NCI-H1417 (cell line): Measurements from ENCODE around the gene FGGY.

Experiments used
- DNase-seq, 3 experiments: peaks; one replicate each; lab custom pipeline; 2025; lab: John Stamatoyannopoulos, UW

FGGY gene

DNA sequence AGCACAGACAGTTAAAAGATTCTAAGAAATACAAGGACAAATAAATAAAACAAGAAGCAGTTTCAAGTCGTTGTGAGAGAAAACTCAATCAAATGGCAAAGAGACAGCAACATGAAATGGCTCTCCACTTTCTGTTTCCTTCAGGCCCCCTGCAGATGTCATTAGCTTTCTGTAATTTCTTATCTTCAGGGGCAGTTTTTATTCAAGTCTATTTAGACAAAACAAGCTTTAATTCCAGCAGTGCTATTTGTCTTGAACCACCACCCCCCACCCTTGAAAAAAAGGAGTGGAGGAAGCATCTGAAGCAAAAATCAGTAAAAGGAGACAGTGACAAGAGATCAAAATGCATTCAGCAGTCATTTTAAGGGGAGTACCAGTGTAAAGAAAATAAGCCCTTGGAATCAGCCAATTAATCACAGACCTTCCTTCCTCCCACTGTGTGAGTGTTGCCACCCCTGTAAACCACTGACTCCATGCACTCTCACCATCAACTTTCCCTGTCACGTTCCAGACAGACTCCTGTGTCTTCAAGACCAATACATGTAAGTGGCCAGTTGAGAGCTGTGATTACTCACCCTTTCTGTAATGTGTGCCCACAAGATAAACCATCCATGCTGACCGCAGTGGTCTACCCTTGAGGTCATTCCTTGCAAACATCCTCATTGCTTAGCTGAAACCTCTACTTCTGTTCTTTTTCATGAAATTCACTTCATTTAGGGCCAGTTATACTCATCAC, 381.8 kb downstream of the FGGY start:
- peak in 2 of 3 experiments; percentile 33 to 58 for DNase-seq

DNA sequence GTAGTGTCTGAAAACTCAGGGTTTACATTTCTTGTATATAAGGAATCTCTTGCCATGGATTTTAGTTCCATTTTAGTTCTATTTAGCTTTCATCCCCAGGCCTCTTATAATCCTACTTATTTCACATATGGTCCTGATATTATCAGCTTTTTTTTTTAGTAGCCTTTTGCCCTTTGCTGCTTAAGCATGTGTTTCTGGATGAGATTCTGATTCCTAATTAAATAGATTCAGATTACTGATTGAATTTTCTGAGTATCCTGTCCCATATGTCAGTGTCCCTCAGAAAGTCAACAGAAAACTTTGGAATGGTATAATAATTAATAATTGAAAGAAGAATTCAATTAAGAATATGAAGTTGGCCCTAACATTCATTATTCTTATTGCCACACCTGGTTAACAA, 383.1 kb downstream of the FGGY start:
- no peak for DNase-seq

DNA sequence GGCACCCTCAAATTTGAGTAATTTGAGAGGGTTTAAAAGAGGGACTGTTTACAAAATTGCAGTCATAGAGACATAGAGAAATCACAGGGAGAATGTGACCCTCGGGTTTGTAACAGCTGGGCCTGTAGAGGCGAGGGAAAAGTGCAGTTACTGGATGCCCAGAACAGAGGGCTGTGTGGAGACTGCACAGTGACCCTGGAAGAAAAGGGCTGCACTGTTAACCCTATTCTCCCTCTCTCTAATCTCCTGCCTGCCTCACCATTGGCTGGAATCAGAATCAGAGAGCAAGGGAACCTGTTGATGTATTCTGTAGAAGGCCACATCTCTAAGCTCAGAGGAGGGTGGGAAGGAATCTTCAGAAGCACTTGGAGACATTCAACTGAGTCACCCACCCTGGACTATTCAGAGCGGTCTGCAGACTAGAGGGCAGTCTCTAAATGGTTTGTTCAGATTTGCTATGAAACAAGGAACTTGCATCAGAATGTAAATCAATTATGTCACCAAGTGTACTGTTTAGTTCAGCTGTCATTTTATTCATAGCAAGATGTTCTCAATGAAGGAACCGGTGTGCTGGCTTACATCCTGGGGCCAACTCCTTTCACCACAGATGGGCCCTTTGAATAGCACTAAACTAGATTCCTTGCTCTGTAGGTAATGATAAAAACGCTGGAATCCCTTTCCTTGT, 385.6 kb downstream of the FGGY start:
- no peak for DNase-seq

DNA sequence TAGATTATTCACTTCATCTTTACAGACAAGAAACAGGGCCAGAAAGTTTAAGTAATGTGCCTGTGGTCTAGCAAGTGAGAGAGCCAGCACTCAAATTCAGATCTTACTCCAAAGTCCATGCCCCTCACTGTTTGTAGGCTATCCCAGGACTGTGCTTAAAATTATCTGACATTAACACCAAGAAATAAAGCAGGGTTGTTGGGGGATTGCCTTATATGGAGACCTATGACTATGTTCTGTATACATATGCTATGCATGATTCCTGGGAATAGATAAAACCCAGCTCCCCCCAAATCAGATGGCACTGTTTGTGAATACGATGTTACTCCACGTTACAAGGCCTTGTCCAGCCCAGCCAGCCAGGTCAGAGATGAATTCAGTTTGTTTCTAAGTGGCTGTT, 386.3 kb downstream of the FGGY start:
- DNase-seq: no peak

DNA sequence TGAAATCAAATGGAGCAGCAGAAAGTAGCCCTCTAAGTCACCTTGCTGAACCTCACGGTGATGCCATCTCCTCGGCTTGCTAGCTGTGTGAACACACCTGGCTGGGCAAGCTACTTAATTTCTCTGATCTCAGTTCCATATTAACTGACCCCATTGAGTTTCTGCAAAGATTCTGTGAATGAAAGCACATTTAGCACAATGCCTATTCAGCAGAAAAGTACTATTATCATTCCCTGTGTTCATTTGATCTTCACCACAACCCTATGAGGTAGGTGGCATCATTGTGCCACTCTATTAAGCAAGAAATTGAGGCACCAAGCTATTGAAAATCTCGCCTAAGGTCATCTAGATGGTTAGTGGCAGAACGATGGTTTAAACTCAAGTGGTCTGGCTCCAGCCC, 387.8 kb downstream of the FGGY start:
- DNase-seq: no peak

DNA sequence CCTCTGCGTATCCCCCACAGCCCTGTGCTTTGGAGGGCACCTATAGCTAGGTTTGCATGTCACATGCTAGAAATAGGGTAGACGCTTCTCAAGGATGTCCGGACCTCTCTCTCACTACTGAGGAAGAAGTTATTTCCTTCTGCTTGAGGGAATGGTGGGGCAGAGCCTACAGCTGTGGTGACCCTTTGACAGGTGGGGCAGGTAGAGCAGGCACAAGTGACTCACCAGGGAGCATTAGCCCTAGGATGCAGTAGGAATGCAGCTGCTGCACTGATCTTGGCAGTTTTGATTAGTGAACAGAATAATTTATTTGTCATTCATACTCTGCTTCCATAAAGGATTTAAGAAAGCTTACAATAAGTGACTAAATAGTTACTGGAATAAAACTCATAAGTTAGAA, 388.2 kb downstream of the FGGY start:
- no peak for DNase-seq

DNA sequence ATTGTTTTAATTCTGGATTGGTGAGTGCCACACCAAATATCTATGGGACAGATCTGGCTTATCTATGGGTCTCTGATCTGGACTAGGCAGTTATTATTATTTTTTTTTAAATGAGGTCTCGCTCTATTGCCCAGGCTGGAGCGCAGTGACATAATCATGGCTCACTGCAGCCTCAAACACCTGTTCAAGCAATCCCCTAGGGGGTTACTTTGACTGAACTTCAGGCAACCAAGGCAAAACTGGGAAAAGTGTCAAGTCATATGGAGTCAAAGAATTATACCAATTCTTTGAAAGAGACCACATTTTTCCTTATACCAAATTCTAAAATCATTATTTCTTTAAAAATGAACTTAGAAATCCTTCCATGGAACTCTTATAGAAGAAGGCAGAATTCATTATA, 388.8 kb downstream of the FGGY start:
- peak in 1 of 3 experiments; percentile 48 for DNase-seq

DNA sequence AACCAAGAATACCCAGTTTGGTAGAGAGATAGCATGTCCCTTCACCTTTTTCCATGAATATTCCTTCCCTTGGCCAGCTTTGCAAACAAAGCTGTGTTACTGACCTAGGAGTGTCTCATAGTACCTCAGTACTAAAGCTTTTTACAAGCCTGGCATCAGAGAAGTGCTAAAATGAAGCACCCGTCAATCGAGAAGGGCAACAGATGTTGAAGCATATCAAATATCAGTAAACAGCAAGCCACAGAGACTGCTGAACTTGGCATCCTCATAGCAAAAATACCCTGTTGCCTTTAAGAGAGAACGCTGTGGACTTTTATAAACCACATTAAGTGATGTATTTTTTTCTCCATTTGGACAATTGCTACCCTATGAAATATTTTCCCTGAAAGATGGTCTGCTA, 389.3 kb downstream of the FGGY start:
- peak; percentile 18 to 71 (median 58) for DNase-seq

DNA sequence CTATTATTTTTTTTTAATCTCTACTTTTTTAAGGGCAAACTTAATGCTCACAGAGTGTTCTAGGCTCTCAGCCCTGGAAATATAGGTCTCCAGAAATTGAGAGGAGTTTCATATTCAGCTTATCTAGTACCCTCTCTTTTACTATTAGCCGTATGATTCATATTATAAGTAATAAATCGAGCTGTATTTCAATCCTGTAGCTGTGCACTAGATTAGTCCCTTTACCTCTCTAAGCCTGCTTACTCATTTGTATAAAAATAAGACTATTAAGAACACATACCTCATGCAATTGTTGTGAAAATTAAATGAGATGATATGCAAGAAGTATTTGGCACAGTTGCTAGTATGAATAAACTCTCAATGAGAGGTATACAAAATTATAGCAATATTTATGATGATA, 389.7 kb downstream of the FGGY start:
- no peak for DNase-seq

DNA sequence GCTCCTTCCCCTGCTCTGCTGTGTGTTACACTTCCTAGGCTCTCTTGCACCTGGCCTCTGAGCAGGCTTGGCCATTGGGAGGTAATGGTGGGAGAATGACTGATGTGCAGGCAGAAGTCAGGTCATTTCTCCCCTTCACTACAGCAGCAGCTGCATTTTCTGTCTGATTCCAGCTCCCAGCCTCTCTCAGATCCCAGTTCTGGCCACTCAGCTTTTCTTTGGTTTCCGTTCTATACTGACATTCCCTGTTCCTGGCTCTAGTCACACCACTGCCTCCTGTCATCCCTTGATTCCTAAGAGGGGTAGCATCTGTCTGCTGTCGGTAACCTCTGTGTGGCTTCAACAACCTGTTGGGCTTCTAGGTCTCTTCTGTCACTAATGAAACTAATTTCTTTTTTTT, 390.2 kb downstream of the FGGY start:
- no peak for DNase-seq

DNA sequence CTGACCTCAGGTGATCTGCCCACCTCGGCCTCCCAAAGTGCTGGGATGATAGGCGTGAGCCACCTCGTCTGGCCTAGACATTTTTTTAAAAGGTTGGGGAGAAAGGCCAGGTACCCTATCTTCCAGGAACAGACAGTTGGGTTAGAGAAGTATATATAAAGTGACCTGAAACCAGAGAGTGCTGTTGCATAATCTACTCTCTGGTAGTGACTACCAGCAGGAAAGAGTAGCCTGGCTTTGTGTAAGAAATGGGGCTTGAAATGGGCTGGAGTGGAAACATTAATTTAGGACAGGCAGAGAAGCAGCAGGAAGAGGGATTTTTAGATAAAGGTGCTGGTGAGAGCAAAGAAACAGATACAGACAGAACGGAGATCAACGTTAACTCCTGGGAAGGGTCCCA, 392.1 kb downstream of the FGGY start:
- DNase-seq: no peak

DNA sequence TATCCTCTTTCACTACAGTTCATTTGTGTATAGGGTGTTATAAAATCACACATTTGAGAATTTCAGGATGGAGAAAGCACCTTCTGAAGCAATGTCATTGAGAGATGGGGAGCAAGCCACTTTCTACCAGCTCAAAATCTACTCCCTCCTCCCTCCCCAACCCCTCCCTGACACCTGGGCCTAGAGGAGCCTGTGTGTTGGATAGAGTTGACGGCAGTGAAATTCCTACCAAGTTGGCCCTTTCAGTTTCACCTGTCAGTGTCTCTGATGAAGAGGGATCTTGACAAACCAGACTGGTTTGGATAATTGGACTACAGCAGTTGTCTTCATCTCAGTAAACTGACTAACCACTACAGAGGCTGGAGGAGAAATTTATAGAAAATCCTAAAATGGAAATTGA, 392.8 kb downstream of the FGGY start:
- peak in 1 of 3 experiments; percentile 23 for DNase-seq

DNA sequence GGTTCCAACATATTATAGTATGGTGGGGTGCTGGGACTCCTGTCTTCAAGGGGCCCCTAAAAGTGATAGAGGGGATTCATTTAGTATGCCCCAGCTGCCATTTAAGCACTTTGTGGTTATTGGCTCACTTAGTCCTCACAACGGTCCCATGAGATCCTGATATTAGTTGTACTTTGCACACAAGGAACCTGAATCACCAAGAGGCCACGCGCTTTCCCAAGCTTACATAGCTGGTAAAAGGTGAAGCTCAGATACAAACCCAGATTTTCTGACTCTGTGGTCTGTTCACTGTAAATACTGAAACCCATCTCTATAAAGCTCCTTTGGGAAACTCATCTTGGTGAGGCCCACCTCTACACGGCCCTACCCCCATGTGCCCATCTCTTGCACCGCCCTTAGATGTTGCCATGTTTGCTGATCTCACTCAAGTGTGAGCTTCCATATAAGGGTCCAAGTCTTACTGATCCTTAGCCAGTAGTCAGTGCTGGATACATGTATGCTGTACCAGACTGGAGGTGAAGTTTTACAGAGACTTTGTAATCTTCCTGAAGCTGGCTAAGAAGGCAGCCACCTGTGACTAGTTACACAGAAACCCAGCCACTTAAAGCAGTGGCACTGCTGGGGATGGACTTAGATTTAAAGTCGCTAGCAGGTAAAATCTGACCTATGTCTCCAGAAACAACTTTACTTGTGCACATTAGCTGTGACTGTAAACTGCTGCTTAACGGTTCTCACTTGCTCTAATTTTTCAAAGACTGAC, 393.5 kb downstream of the FGGY start:
- DNase-seq: peak in 1 of 3 experiments; percentile 11

DNA sequence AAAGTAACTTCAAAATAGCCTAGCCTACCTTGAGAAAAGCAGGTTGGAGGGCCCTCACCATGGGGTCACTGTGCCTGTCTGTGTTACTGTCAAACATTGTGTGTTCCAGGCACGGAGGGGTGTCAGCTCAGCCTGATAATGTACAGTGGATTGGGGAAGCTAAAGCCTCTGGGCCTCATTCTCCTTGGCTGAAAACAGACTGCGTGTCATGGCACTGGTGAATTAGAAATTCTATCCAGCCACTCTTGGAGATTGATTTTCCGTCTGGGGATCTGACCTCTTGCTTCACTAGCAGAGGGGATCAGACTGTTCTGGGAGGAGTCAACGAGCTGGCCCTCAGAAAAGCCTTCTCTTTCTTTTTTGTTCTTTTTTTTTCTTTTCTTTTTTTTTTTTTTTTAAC, 394.4 kb downstream of the FGGY start:
- DNase-seq: peak in 1 of 3 experiments; percentile 8

DNA sequence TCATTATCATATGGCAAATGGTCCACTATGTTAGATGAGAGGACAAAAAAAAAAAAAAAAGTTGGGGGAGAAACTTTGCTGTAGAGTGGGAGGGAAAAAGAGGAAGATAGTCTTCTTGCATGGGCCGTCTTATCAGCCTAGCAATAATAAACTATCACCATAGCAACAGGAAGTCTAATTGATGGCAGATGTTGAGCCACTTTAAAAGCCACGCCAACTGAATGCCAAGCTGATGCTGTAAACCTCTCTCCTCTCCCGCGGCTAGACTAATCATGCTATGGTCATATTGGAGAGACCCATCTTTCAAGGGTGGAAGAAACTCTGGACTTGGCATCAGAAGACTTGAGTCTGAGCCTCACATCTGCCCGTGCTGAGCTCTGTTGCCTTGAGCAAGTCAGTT, 395.7 kb downstream of the FGGY start:
- DNase-seq: peak; percentile 9 to 67 (median 26)

DNA sequence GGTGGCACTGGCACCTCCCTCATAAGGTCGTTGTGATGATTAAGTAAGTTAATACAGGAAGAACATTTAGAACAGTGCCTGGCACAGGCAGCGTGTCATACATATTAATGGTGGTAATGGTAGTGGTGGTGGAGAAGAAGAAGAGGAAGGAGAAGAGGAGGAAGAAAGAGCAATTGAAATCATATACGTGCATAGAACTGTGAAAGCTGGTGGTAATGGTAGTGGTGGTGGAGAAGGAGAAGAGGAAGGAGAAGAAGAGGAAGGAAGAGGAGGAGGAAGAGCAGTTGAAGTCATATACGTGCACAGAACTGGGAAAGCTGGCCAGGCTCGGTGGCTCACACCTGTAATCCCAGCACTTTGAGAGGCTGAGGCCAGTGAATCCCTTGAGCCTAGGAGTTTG, 396.5 kb downstream of the FGGY start:
- no peak for DNase-seq

DNA sequence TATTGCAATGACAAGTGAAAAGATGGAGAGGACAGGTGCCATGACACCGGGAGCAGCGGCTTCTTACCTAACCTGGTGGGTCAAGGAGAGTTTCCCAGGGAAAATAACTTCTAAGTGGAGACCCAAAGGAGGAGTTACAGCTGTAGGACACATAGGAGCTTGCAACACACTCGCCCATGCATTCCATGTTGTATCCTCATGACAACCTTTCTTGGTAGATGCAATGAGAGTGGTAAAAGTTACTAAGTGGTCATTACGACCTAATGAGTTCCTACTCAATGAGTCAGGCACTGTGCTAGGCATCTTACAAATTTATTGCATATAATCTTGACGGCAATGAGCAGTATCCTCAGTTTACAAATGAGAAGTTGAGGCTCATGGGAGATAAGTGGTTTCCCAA, 398.4 kb downstream of the FGGY start:
- DNase-seq: no peak

DNA sequence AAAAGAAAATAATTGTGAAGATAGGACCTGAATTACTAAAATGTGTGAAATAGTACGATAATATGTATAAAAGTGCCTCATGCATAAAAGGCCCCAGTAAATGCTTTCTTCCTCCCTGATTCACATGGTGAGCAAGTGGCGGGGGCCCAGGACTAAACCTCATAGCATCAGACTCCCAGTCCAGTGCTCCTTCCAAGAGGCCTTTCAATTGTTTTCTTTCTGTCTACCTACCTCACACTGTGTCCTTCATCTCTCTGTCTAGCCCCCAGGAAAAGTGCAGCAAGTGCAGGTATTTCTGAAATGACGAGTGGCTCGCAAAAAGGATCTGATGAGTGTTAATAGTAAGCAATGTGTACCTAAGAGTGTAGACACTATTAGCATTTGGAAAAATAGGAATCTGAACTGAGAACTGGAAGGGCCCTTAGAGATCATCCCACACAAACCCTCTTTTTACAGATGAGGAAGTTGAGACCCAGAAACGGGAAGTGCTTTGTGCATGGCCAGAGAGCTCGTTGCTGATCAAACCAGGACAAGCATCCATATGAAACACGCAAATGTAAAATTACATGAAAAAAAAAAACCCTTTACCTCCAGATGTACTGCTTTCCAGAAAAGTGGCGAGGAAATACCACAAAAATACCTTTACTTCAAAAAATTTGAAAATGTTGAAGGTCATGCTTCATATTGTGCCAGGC, 399.7 kb downstream of the FGGY start:
- DNase-seq: no peak

DNA sequence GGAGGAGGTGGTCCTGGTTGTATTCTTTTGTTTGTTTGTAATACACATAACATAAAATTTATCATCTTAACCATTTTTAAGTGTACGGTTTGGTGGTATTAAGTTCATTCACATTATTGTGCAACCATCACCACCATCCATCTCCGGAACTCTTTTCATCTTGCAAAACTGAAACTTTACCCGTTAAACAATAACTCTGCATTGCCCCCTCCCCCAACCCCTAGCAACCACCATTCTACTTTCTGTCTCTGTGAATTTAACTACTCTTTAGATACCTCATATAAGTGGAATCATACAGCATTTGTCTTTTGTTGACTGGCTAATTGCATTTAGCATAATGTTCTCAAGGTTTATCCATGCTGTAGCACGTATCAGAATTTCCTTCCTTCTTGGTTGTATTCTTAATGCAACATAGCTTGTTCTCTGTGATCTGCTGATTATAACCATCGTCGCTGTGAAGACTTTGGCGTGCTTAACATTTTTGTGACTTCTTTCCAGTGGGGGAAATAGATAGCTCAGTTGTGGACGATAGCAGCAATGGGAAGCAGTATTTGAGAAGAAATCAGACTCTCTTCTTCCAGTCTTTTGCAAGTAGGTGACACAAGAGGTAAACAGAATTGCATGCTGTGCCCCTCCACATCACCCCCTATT, 400.4 kb downstream of the FGGY start:
- no peak for DNase-seq

DNA sequence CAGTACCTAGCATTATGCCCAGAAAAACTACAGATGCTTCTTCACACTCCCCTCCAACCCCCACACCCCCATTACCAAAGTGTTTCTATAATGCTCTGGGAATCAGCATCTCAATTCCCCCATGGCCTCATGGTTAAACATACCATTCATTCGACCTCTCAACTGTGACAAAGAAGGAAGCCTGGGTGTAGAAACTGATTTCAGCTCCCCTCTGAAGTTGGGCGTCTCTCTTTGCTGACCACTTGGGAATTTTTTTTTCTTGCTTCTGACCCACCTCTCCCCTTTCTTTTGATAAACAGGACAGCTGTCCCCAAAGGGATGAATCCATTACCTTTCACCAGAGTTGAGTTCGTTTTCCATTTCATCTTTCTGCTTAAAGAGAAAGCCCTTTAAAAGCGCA, 401.5 kb downstream of the FGGY start:
- DNase-seq: peak in 1 of 3 experiments; percentile 27

DNA sequence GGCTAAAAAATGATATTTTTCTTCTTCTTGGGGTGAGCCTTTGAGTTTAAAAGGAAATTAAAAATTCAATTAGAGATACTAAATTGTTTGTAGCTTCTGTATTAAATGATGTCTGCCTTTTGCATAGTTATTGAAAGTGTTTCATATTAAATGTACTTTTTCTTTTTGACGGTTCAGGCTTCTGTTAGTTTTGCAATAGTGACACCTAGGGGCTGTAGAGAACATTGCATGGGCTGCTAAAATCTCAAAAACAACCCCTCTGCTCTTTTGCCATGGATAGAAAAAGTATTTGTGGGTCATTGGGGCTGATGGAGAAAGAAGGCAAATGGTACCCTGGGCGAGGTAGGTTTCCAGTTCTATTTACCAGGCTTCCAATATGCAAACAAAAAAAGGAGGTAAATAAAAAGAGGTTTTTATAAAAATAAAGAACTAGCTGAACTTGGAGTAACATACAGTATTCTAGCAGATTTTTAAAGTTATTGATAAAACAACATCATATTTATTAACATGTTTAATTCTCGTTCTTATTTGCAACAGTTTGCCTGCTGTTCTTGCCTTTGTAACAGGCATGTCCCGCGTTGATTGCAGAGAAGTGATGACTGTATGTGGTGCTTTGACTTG, 402.4 kb downstream of the FGGY start:
- DNase-seq: peak; percentile 32 to 75 (median 47)
